Measurements from ENCODE around the gene MYMK. TPM values are rescaled to one million over a fixed set of nuclear protein-coding genes. Genes with fewer than 3 reads are reported as not detected.

MYMK gene
- total and polyA plus RNA-seq, 2 of the 13 experiments (the other 11 are each of a cell fraction or from before 2014, with no cell fraction given) = not detected

GRCh38 chr9:133557581-133557980 is 32.8 kb upstream of the MYMK start:
- Histone ChIP-seq H3K4me2 (ENCODE audit: low read depth, low read length) (no peak overlapping the region), H3K79me2 (ENCODE audit: insufficient read depth, low read length) (no peaks in the 10 kb centered on the region), H3K27me3 (ENCODE audit: control insufficient read depth in 1 of 2, insufficient read depth in 2 of 2, low read length in 2 of 2) (peaks cover 0 to 3% of the 10 kb centered on the region in 2 experiments; a peak in 2 of 5 replicates), H3K27ac (ENCODE audit: extremely low read length, insufficient read depth, low read length) (no peak overlapping the region), H3K9ac (ENCODE audit: insufficient read depth, low read depth, low read length) (no peak overlapping the region), H4K20me1 (ENCODE audit: insufficient read depth, low read length) (no peaks in the 10 kb centered on the region), H3K4me1 (ENCODE audit: insufficient read depth, low read length) (peaks cover 15% of the 10 kb centered on the region), H3K36me3 (replicated peaks in 1 of 2; ENCODE audit: control insufficient read depth in 1 of 2, insufficient read depth in 2 of 2, low read length in 2 of 2) (no peaks in the 10 kb centered on the region), H2AFZ (ENCODE audit: low read length) (no peak overlapping the region), H3K4me3 (replicated peaks in 1 of 3; ENCODE audit: insufficient read depth in 1 of 3, low read depth in 2 of 3, low read length in 3 of 3) (no peak overlapping the region), H3K9me3 (ENCODE audit: low read length) (no peaks in the 10 kb centered on the region)
- ChIA-PET CTCF (ENCODE audit: low intra/inter-chr PET ratio, low total read pairs) (no interaction called here), POLR2A (no interaction called here)
- no TSS peak for BruUV-seq (replicated peaks)
- WGBS (ENCODE audit: low lambda C conversion rate) = 86% methylated on average over 7 of the region's 9 CpGs
- intact Hi-C loops (cut with micrococcal nuclease; ENCODE audit: unreplicated experiment) = no loop called here
- FAIRE-seq = no peak
- no peak for ATAC-seq
- no peak for TF ChIP-seq FIP1L1 (IDR thresholded peaks at IDR 0.05; ENCODE audit: borderline replicate concordance, insufficient read depth, low read depth, low read length)
- TF ChIP-seq KDM5A (IDR thresholded peaks at IDR 0.05; ENCODE audit: borderline replicate concordance, low read length) = no peak
- no peak for TF ChIP-seq TOE1 (CRISPR knock-in tag; IDR thresholded peaks at IDR 0.05)
- no peak for DNase-seq (ENCODE audit: low spot score)
- in situ Hi-C loops (cut with HindIII; ENCODE audit: extremely low pct_ligation_motif_present, low pct_unique_long_range_greater_than_20kb) = no loop called here

- H3K27me3 ChIP-seq (ENCODE audit: control insufficient read depth in 1 of 2, insufficient read depth in 2 of 2, low read length in 2 of 2) = peaks cover 0 to 3% of the 10 kb centered on the region in 2 experiments; a peak in 2 of 5 replicates
These were observed 31.6 kb upstream of the MYMK start for GRCh38 chr9:133556354-133556753.

More at GRCh38 chr9:133556354-133556753, 31.6 kb upstream of the MYMK start:
- H3K27ac ChIP-seq (ENCODE audit: extremely low read length, insufficient read depth, low read length) = no peak overlapping the region
- H3K4me1 ChIP-seq (ENCODE audit: insufficient read depth, low read length) = peaks cover 19% of the 10 kb centered on the region
- BruUV-seq (replicated peaks) = no TSS peak
- WGBS (ENCODE audit: low lambda C conversion rate) = no CpG with 5 or more reads among the region's 5 CpGs
- no peak overlapping the region for H3K4me3 ChIP-seq (replicated peaks in 1 of 3; ENCODE audit: insufficient read depth in 1 of 3, low read depth in 2 of 3, low read length in 3 of 3)
- no peaks in the 10 kb centered on the region for H4K20me1 ChIP-seq (ENCODE audit: insufficient read depth, low read length)
- POLR2A ChIA-PET = no interaction called here
- no peak overlapping the region for H3K9ac ChIP-seq (ENCODE audit: insufficient read depth, low read depth, low read length)
- in situ Hi-C loops (cut with HindIII; ENCODE audit: extremely low pct_ligation_motif_present, low pct_unique_long_range_greater_than_20kb) = no loop called here
- FAIRE-seq (no peak), DNase-seq (ENCODE audit: low spot score) (no peak), ATAC-seq (no peak)
- TF ChIP-seq ZNF883 (CRISPR knock-in tag; IDR thresholded peaks at IDR 0.05; ENCODE audit: not compliant biosample characterization) = no peak
- TF ChIP-seq PREB (CRISPR knock-in tag; IDR thresholded peaks at IDR 0.05) = no peak
- TF ChIP-seq ZNF576 (CRISPR knock-in tag; IDR thresholded peaks at IDR 0.05) = no peak
- no peak for TF ChIP-seq MEIS1 (CRISPR knock-in tag; IDR thresholded peaks at IDR 0.05; ENCODE audit: borderline replicate concordance)
- TF ChIP-seq ZKSCAN1 (IDR thresholded peaks at IDR 0.05; ENCODE audit: low read length) = no peak
- no peak for TF ChIP-seq FLYWCH1 (CRISPR knock-in tag; IDR thresholded peaks at IDR 0.05)
- no peak for TF ChIP-seq ZNF563 (CRISPR knock-in tag; IDR thresholded peaks at IDR 0.05)
- no peak for TF ChIP-seq ZNF138 (CRISPR knock-in tag; IDR thresholded peaks at IDR 0.05; ENCODE audit: low read depth)
- TF ChIP-seq NCOA1 (CRISPR knock-in tag; IDR thresholded peaks at IDR 0.05) = no peak
- TF ChIP-seq ZNF263 (CRISPR knock-in tag; IDR thresholded peaks at IDR 0.05) = no peak
- TF ChIP-seq GPBP1L1 (CRISPR knock-in tag; IDR thresholded peaks at IDR 0.05) = no peak
- no peak for TF ChIP-seq ZNF337 (CRISPR knock-in tag; IDR thresholded peaks at IDR 0.05; ENCODE audit: borderline replicate concordance, low read depth)
- no peak for TF ChIP-seq AGO1 (IDR thresholded peaks at IDR 0.05; ENCODE audit: low read depth, low read length, poor library complexity, severe bottlenecking)
- H3K79me2 ChIP-seq (ENCODE audit: insufficient read depth, low read length) = no peaks in the 10 kb centered on the region
- intact Hi-C loops (cut with micrococcal nuclease; ENCODE audit: unreplicated experiment) = no loop called here
- no peak overlapping the region for H2AFZ ChIP-seq (ENCODE audit: low read length)
- CTCF ChIA-PET (ENCODE audit: low intra/inter-chr PET ratio, low total read pairs) = no interaction called here
- no peaks in the 10 kb centered on the region for H3K9me3 ChIP-seq (ENCODE audit: low read length)
- H3K4me2 ChIP-seq (ENCODE audit: low read depth, low read length) = no peak overlapping the region
- no peaks in the 10 kb centered on the region for H3K36me3 ChIP-seq (replicated peaks in 1 of 2; ENCODE audit: control insufficient read depth in 1 of 2, insufficient read depth in 2 of 2, low read length in 2 of 2)
